Activated B cell treated with CpG ODN at 0.5 μM for 24 hours (primary cell): ENCODE results near the gene YWHAH. TPM values are rescaled to one million over a fixed set of nuclear protein-coding genes. Genes with fewer than 3 reads are reported as not detected.

Experiments
- ATAC-seq: fragments of 200-7000 bp; cut with Tn5 transposase; one replicate; pipeline ENCODE4 v1.10.0; 2021; ENCODE audit warnings: low read depth, mild to moderate bottlenecking, moderate library complexity
- CTCF ChIA-PET: fragments of 350-600 bp; sonication (Branson Sonifier 250); formaldehyde crosslinking; loops from one replicate; lab custom pipeline; 2021; ENCODE audit warnings: antibody characterized with exemption; lab: Charles Lee
- POLR2A ChIA-PET: fragments of 350-600 bp; sonication (Branson Sonifier 250); formaldehyde crosslinking; loops from one replicate; lab custom pipeline; 2021; ENCODE audit warnings: antibody characterized with exemption; lab: Charles Lee
- DNase-seq: peaks from one replicate; pipeline ENCODE4 v3.0.0; 2022
- H3K27ac Mint-ChIP-seq: one replicate; pipeline ENCODE4 v1.8.0; 2020; ENCODE audit warnings: mixed read lengths
- H3K27me3 Mint-ChIP-seq: one replicate; pipeline ENCODE4 v1.8.0; 2021; ENCODE audit warnings: mixed read lengths
- H3K36me3 Mint-ChIP-seq: one replicate; pipeline ENCODE4 v1.8.0; 2021; ENCODE audit warnings: low read depth, mixed read lengths
- H3K4me1 Mint-ChIP-seq: one replicate; pipeline ENCODE4 v1.8.0; 2021; ENCODE audit warnings: mixed read lengths
- H3K4me3 Mint-ChIP-seq: one replicate; pipeline ENCODE4 v1.8.0; 2020; ENCODE audit warnings: mild to moderate bottlenecking, mixed read lengths
- H3K9me3 Mint-ChIP-seq: one replicate; pipeline ENCODE4 v1.8.0; 2020; ENCODE audit warnings: mixed read lengths
- CTCF ChIP-seq: fragments of 200-600 bp; IDR thresholded peaks from one replicate; pipeline ENCODE4 v1.8.0; 2022; ENCODE audit warnings: antibody characterized with exemption, mild to moderate bottlenecking
- intact Hi-C: fragments of 100-400 bp; cut with micrococcal nuclease; formaldehyde crosslinking; loops from one replicate; pipeline ENCODE4 v1.15.1; 2024
- total RNA-seq: library from RNA; stranded (reverse); gene quantifications from 2 replicates; pipeline ENCODE4 v1.2.3, GENCODE V29; 2022

YWHAH gene
- total RNA-seq, 1 donor from 2014 or later, result 48.9 TPM

GRCh38 chr22:32005453-32005852 is 61.1 kb downstream of the YWHAH start:
- peaks cover 2% of the 10 kb centered on the region for H3K9me3 Mint-ChIP-seq
- H3K27me3 Mint-ChIP-seq, result peaks cover 21% of the 10 kb centered on the region
- no peak for DNase-seq
- intact Hi-C loops, result no loop called here
- ATAC-seq, result no peak
- ChIA-PET POLR2A (no interaction called here), CTCF (no interaction called here)
- no peaks in the 10 kb centered on the region for H3K4me1 Mint-ChIP-seq
- H3K36me3 Mint-ChIP-seq, result no peaks in the 10 kb centered on the region
- TF ChIP-seq CTCF, result no peak
- H3K27ac Mint-ChIP-seq, result no peak overlapping the region
- no peak overlapping the region for H3K4me3 Mint-ChIP-seq

Other genes with a start within 250 kb of the YWHAH start
- 49.7 and 59.5 TPM in 2 replicates for gene PRR14L, start 194.4 kb upstream of the YWHAH start, total RNA-seq
- gene DEPDC5, start 190.5 kb upstream of the YWHAH start, total RNA-seq, result 68.4 and 79.1 TPM in 2 replicates
- not detected in 2 replicates for gene SLC5A1, start 98.7 kb downstream of the YWHAH start, total RNA-seq
- not detected in 2 replicates for gene C22orf42, start 214.8 kb downstream of the YWHAH start, total RNA-seq